ENCODE measurements around the gene KNDC1. TPM values are rescaled to one million over a fixed set of nuclear protein-coding genes. Genes with fewer than 3 reads are reported as not detected.

Gene KNDC1
- total and polyA plus RNA-seq, 2 of the 13 experiments (the other 11 are each of a cell fraction or from before 2014, with no cell fraction given), result 0.69 TPM; not detected in 1

DNA sequence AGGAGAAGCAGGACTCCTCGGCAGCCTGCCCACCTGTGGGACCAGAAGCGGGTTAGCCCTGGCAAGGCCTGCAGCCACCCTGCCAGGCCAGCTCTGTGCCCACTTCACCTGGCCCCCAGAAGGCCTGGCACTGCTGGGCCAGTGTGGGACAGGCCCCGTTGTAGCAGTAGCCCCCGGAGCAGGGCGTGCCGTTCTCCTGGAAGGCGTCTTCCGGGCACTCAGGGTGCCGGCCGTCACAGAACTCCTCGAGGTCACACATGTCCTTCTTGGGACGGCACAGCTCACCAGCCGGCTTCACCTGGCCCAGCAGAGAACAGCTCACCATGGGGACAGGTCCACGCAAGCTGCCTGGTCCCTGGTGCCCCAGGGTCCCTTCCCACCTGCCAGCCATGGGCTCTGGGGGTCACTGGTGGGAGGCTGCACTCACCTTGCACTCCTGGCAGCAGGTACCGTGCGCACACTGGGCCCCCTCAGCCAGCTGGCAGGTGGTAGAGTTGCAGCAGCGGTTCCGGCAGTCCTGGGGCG, 110.8 kb downstream of the KNDC1 start:
- no peak overlapping the region for H3K27ac ChIP-seq (ENCODE audit: extremely low read length, insufficient read depth, low read length)
- no peaks in the 10 kb centered on the region for H3K79me2 ChIP-seq (ENCODE audit: insufficient read depth, low read length)
- no peak for DNase-seq (ENCODE audit: low spot score)
- no peak overlapping the region for H3K4me3 ChIP-seq (replicated peaks in 1 of 3; ENCODE audit: insufficient read depth in 1 of 3, low read depth in 2 of 3, low read length in 3 of 3)
- CTCF ChIA-PET (ENCODE audit: low intra/inter-chr PET ratio, low total read pairs), result no interaction called here
- ATAC-seq, result no peak
- peaks cover 0 to 22% of the 10 kb centered on the region in 2 experiments; a peak in 3 of 5 replicates for H3K27me3 ChIP-seq (ENCODE audit: control insufficient read depth in 1 of 2, insufficient read depth in 2 of 2, low read length in 2 of 2)
- H4K20me1 ChIP-seq (ENCODE audit: insufficient read depth, low read length), result no peaks in the 10 kb centered on the region
- TF ChIP-seq NFE2L2 (IDR thresholded peaks at IDR 0.05; ENCODE audit: low read length) (no peak), MAFG (CRISPR knock-in tag; IDR thresholded peaks at IDR 0.05) (no peak), SRY (CRISPR knock-in tag; IDR thresholded peaks at IDR 0.05) (no peak), ATRX (CRISPR knock-in tag; IDR thresholded peaks at IDR 0.05; ENCODE audit: borderline replicate concordance) (no peak)
- TF ChIP-seq, protein P1, sequence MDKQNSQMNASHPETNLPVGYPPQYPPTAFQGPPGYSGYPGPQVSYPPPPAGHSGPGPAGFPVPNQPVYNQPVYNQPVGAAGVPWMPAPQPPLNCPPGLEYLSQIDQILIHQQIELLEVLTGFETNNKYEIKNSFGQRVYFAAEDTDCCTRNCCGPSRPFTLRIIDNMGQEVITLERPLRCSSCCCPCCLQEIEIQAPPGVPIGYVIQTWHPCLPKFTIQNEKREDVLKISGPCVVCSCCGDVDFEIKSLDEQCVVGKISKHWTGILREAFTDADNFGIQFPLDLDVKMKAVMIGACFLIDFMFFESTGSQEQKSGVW (CRISPR knock-in tag; IDR thresholded peaks at IDR 0.05; ENCODE audit: borderline replicate concordance), result no peak
- H3K36me3 ChIP-seq (replicated peaks in 1 of 2; ENCODE audit: control insufficient read depth in 1 of 2, insufficient read depth in 2 of 2, low read length in 2 of 2), result no peaks in the 10 kb centered on the region
- H3K4me2 ChIP-seq (ENCODE audit: low read depth, low read length), result no peak overlapping the region
- no peak for FAIRE-seq
- in situ Hi-C loops (cut with HindIII; ENCODE audit: extremely low pct_ligation_motif_present, low pct_unique_long_range_greater_than_20kb), result no loop called here
- H3K9ac ChIP-seq (ENCODE audit: insufficient read depth, low read depth, low read length), result no peak overlapping the region
- H3K9me3 ChIP-seq (ENCODE audit: low read length), result no peaks in the 10 kb centered on the region
- POLR2A ChIA-PET, result no interaction called here
- H3K4me1 ChIP-seq (ENCODE audit: insufficient read depth, low read length), result no peaks in the 10 kb centered on the region
- 46% methylated on average over 7 of the region's 19 CpGs for WGBS (ENCODE audit: low lambda C conversion rate)
- intact Hi-C loops (cut with micrococcal nuclease; ENCODE audit: unreplicated experiment), result no loop called here
- H2AFZ ChIP-seq (ENCODE audit: low read length), result no peak overlapping the region
- no TSS peak for BruUV-seq (replicated peaks)

GRCh38 chr10:133271521-133272300, 111.7 kb downstream of the KNDC1 start:
- no peaks in the 10 kb centered on the region for H3K36me3 ChIP-seq (replicated peaks in 1 of 2; ENCODE audit: control insufficient read depth in 1 of 2, insufficient read depth in 2 of 2, low read length in 2 of 2)
- H3K79me2 ChIP-seq (ENCODE audit: insufficient read depth, low read length), result no peaks in the 10 kb centered on the region
- H4K20me1 ChIP-seq (ENCODE audit: insufficient read depth, low read length), result no peaks in the 10 kb centered on the region
- ChIA-PET CTCF (ENCODE audit: low intra/inter-chr PET ratio, low total read pairs) (no interaction called here), POLR2A (no interaction called here)
- no peak for DNase-seq (ENCODE audit: low spot score)
- intact Hi-C loops (cut with micrococcal nuclease; ENCODE audit: unreplicated experiment) (no loop called here), in situ Hi-C loops (cut with HindIII; ENCODE audit: extremely low pct_ligation_motif_present, low pct_unique_long_range_greater_than_20kb) (no loop called here)
- no peak overlapping the region for H3K4me2 ChIP-seq (ENCODE audit: low read depth, low read length)
- no peak overlapping the region for H3K9ac ChIP-seq (ENCODE audit: insufficient read depth, low read depth, low read length)
- BruUV-seq (replicated peaks), result no TSS peak
- H3K27ac ChIP-seq (ENCODE audit: extremely low read length, insufficient read depth, low read length), result no peak overlapping the region
- FAIRE-seq, result no peak
- no peak overlapping the region for H3K4me3 ChIP-seq (replicated peaks in 1 of 3; ENCODE audit: insufficient read depth in 1 of 3, low read depth in 2 of 3, low read length in 3 of 3)
- H3K27me3 ChIP-seq (ENCODE audit: control insufficient read depth in 1 of 2, insufficient read depth in 2 of 2, low read length in 2 of 2), result peaks cover 0 to 22% of the 10 kb centered on the region in 2 experiments; a peak in 3 of 5 replicates
- no peak overlapping the region for H2AFZ ChIP-seq (ENCODE audit: low read length)
- no peaks in the 10 kb centered on the region for H3K4me1 ChIP-seq (ENCODE audit: insufficient read depth, low read length)
- H3K9me3 ChIP-seq (ENCODE audit: low read length), result no peaks in the 10 kb centered on the region
- ATAC-seq, result no peak
- WGBS (ENCODE audit: low lambda C conversion rate), result 42% methylated on average over 17 of the region's 35 CpGs
- TF ChIP-seq GABPB1 (CRISPR knock-in tag; IDR thresholded peaks at IDR 0.05), result no peak
- TF ChIP-seq ATF7 (IDR thresholded peaks at IDR 0.05), result no peak
- TF ChIP-seq ATF7 (CRISPR knock-in tag; IDR thresholded peaks at IDR 0.05), result no peak
- no peak for TF ChIP-seq ZNF879 (CRISPR knock-in tag; IDR thresholded peaks at IDR 0.05)
- TF ChIP-seq ISL2 (CRISPR knock-in tag; IDR thresholded peaks at IDR 0.05), result no peak
- TF ChIP-seq, protein P1 (CRISPR knock-in tag; IDR thresholded peaks at IDR 0.05; ENCODE audit: borderline replicate concordance), result no peak
- TF ChIP-seq DRAP1 (CRISPR knock-in tag; IDR thresholded peaks at IDR 0.05), result no peak
- TF ChIP-seq ZNF597 (CRISPR knock-in tag; IDR thresholded peaks at IDR 0.05), result no peak
- no peak for TF ChIP-seq ZMAT5 (CRISPR knock-in tag; IDR thresholded peaks at IDR 0.05; ENCODE audit: borderline replicate concordance, low read depth)
- no peak for TF ChIP-seq ZMAT3 (CRISPR knock-in tag; conservative IDR thresholded peaks at IDR 0.05)
- TF ChIP-seq MYC (CRISPR knock-in tag; IDR thresholded peaks at IDR 0.05; ENCODE audit: borderline replicate concordance), result no peak

All from HepG2 (cell line).